Measurements from ENCODE around the gene ABR.
"Not testable (repeated sequence)": the region's sequence is repeated elsewhere in the genome, so short reads cannot be mapped to it uniquely, and the experiment has no call there.

The ABR gene

DNA sequence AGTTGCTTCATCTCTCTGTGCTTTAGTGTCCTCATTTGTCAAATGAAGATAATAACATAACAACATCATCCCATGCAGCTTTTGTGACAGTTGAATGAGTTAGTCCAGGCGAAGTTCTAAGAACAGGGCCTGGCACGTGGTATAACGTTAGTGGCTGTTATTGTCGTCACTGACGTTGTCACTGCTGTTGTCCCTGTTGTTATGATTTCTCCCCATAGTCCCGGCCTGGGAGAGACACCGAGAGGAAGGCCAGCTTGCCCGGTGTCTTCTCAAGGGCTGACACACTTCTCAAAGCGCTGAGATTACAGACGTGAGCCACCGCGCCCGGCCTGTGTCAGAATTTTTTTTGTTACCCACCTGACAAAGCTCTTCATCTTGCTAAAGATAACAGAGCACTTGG, 29.9 kb downstream of the ABR start:
- DNase-seq (ENCODE audit: low read depth in 2 of 2) = no peak

GRCh38 chr17:1147664-1148063, 32.1 kb downstream of the ABR start:
- no peak for DNase-seq (ENCODE audit: low read depth in 2 of 2)

GRCh38 chr17:1146561-1147265, 33.1 kb downstream of the ABR start:
- no peak for DNase-seq (ENCODE audit: low read depth in 2 of 2)

- DNase-seq (ENCODE audit: low read depth in 2 of 2) = no peak
Measured at GRCh38 chr17:1145311-1145986, 34.3 kb downstream of the ABR start.

DNA sequence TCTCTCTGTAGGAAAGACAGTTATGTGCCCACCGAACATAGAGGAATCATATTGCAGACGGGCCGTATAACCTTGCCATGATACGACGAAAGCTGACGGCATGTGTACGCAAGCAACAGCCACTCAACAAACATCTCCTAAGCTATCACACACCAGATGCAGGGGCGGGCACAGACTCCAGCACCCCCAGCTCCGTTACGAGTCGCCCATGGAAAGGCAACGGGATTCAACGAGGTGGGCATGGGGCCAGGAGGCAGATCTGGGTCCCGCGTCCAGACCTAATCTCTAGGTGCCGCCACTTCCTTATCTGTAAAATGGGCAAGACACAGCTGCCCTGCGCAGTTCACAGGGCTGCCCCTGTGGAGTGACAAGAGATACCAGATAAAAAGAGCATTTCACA, 35.6 kb downstream of the ABR start:
- DNase-seq (ENCODE audit: low read depth in 2 of 2) = no peak

- no peak for DNase-seq (ENCODE audit: low read depth in 2 of 2)
Measured at GRCh38 chr17:1143573-1143972, 36.2 kb downstream of the ABR start.

- no peak for DNase-seq (ENCODE audit: low read depth in 2 of 2)
Measured at GRCh38 chr17:1142561-1142971, 37.2 kb downstream of the ABR start.

DNA sequence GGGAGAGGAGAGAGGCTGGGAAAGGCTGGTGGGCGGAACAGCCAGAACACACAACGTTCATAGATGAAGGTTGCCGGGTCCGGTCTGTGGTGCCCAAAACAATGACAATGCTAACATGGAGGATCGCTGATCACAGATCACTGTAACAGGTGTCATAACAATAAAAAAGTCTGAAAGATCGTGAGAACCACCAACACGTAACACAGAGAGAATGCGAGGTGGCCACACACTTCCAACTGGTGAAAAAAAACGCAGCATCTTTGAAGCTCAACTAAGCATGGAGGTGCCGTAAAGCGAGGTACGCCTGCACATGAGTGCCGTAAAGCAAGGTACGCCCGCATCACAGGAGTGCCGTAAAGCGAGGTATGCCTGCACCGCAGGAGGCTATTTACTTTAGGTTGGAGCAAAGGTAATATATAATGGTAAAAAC, 42.3 kb downstream of the ABR start:
- no peak for DNase-seq (ENCODE audit: low read depth in 2 of 2)

- DNase-seq (ENCODE audit: low read depth in 2 of 2) = no peak
Measured at GRCh38 chr17:1136748-1137147, 43.0 kb downstream of the ABR start.

DNA sequence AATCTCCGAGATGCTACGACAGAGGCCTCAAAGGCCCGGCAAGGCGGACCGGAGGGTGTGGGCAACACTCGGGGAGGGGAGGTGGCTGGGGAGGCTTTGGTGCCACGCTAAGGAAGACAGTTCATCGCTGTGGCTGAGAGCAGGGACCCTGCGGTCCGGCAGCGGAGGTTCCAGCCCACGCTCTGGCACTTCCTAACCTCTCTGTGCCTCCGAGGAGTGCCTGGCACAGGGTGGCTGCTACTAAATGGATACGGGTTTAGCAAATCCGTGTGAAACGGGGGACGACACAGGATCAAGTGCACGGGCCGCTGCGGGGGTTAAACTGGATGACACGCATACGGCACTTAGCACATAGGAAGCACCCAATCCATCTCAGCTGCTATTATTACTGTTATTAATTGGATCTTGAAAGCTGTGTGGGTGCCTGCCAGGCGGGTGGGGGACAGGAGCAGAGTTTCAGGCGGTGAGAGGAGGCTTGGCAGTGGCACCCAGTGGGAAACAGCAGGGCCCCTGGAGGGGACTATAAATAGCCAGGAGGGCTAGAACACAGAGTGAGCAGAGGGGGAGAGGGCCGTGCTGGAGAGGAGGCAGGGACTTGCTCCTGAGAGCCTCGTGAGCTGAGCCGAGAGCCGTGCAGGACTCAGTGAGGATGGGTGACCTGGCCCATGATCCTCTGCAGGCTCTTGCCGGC, 45.0 kb downstream of the ABR start:
- no peak for DNase-seq (ENCODE audit: low read depth in 2 of 2)

DNA sequence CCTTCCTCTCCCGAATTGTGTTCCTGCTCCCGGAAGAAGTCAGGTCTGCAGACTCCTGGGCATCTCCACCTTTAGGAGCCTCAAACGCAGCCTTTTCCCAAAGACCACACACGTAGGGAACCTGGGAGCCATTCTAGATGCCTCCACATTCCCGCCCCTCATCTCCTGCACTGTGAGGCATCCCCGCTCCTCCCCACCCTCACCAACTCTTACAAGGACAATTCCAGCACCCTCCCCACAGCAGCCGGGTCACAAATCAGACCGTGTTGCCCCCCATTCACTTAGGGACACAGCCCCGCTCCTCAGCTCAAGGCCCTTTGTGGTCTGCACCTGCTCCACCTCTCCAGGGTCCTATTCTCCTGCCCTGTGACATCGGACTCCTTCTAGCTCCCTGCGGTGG, 49.6 kb downstream of the ABR start:
- DNase-seq (ENCODE audit: low read depth in 2 of 2) = no peak

- DNase-seq (ENCODE audit: low read depth in 2 of 2) = not testable (repeated sequence)
Measured at GRCh38 chr17:1128463-1128862, 51.3 kb downstream of the ABR start.

DNA sequence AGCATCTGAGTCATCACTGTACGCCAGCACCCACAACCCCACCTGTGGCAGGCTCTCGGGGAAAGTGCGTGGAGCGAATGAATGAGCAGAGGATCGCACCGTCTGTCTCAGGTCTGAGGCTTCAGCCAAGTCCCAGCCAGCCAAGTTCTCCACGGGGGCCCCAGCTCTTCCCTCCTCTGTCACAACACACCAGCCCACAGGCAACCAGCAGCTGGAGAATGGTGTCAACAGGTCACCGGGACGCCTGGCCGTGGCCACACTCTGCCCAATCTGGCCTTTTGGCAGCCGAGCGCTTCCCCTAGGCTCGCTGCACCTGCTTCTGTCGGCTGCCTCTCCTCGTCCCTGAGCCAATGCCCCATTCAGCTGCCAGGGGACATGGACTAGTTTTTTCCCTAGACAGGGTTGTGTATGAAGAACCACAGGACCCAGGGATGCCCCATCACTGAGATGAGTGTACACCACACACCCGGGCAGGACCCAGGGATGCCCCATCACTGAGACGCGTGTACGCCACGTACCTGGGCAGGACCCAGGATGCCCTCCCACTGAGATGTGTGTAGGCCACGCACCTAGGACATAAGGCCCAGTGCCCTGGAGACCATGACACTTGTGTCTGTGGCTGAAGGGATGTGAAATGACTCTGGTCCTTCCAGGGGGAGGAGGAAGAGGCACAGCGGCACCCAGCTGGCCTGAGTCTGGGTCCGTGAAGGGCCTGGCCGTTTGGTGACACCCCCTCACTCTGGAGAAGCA, 52.8 kb downstream of the ABR start:
- no peak for DNase-seq (ENCODE audit: low read depth in 2 of 2)

GRCh38 chr17:1126250-1126797, 53.5 kb downstream of the ABR start:
- no peak for DNase-seq (ENCODE audit: low read depth in 2 of 2)

DNA sequence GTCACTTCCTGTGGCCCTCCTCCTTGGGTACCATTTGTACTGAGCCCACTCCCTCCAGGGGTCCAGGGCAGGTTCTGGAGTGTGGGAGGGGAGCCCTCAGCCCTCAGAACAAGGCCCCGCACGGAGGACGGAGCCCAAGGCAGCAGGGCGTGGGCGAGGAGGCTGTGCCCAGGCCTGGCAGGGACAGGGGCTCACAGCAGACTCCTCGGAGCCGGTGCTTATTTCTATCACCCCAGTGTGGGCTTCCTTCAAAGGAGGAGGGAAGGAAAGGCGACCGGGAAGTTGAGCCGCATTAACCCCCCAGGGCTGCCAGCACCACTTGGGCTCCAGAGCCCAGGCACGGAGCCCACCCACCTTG, 54.0 kb downstream of the ABR start:
- no peak for DNase-seq (ENCODE audit: low read depth in 2 of 2)

DNA sequence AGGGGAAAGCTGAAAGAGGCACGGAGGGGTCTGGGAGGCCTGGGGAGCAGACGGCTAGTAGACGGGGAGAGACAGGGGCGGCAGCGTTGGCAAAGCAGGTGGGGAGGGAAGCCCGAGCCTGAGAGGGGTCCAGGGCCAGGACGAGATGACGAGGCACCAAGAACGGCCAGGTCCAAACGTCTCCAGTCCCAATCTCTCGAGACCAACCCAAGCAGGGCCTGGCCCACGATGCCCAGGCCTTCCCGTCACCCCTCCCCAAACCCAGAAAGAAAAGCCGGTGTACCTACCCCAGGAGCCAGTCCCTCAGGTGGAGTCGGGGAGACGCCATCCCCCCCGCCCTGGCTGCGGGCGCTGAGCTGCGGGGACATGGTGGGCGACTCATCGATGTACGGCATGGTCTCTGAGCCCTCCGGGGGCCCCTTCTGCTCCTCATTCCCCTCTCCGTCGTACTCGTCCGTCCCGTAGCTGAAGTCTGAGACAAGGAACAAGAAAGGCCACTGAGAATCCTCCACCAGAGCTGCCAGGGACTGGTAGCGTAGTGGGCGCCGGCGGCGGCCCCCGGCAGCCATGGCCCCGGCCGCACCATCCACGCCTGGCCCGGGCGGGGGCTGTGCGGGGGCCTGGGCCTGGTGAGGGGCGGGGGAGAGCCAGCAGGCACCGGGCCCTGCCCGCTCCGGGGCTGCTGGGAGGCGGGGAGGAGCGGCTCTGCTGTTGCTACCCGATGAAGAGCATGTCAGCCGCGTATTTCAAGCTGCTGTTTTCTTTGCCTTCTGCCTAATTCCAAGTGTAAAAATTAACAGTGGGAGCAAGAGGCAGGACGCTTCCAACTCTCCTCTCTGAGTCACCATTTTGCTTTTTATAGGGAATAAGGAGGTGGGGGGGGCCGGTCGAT, 54.6 kb downstream of the ABR start:
- no peak for DNase-seq (ENCODE audit: low read depth in 2 of 2)

DNA sequence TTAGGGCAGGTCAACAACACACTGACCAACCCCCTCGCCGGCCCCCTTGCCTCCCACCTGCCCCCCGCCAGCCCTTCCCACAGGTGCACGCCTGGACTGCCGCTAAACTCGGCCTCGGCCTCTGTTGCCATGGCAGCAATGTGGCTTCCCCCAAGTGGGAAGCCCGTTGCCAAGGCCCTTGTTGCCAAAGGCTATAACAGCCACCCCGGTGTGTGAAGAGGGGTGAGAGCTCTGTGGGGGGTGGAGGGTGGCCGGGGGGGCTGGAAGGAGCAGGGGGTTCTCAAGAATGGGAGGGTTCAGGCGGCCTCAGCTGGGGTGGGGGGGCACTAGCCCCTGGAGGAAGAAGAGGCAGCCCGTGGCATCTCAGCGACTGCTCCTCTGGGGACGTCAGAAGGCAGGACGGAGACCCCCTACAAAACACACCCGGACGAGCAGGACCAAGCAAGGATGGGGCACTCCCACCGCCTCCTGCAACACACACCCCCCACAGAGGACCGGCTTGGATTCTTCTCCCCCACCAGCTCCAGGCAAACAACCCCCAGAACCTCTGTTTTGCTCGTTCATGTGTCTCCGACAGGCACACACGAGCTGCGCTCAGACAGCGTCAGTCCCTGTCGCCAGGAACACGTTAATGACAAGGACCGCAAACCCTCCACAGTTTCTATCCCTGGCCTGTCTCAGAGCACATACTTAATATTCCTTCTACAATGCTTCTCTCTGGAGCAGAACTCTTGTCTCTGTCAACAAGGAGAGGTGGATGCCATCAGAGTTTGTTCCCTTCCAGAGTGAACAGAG, 55.7 kb downstream of the ABR start:
- DNase-seq (ENCODE audit: low read depth in 2 of 2) = no peak

- no peak for DNase-seq (ENCODE audit: low read depth in 2 of 2)
Measured at GRCh38 chr17:1123393-1123831, 56.4 kb downstream of the ABR start.

DNA sequence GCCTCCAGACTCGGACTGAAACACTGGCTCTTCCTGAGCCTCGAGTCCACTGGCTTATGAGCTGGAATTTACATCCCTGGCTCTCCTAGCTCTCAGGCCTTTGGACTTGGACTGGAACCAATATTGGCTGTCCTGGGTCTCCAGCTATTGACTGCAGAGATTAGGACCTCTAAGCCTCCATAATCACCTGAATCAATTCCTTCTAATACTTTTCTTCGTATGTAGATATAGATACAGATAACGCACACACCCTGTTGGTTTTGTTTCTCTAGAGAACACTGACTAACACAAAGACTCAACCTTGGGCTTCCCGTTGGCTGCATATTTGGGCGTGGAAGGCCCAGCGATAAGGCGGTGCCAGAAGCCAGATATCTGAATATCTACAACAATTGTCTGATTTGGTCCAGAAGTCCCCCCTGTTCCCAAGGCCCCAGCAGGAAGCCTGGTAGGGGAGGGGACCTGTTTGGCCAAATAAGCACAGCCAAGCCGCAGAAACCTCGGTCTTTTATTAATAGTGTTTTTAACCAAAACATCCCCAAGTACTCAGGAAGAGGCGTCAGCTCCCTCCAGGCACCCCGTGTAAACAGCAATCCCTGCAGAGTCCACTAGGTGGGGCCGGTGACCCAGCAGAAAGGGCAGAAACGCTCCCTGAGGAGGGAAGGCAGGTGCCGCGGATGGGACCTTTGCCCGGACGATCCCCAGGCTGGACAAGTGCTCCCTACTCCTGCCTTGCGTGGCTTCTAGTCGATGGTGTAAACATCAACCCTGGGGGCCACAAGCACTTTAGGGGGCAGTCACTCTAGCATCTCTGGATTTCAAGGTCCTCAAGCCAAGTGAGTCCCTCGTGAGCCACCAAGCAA, 57.0 kb downstream of the ABR start:
- DNase-seq (ENCODE audit: low read depth in 2 of 2) = peak; percentile 75 to 80

Measured in stimulated activated CD8-positive, alpha-beta memory T cell treated with anti-CD3 and anti-CD28 coated beads, Interleukin-2, amount 100 ng/mL, for 48 hours (primary cell).